Omental fat pad (tissue), 4 donors: ENCODE data around the gene PCDHA8. TPM values are rescaled to one million over a fixed set of nuclear protein-coding genes. Genes with fewer than 3 reads are reported as not detected.
"Not testable (repeated sequence)": the region's sequence is repeated elsewhere in the genome, so short reads cannot be mapped to it uniquely, and the experiment has no call there.

Experiments
- ATAC-seq: fragments of 150-250 bp; one replicate; pipeline ENCODE4 v1.9.1; 2016; ENCODE audit warnings: mild to moderate bottlenecking, moderate library complexity; ENCODE audit not compliant: low FRiP score
- DNase-seq: peaks from one replicate; pipeline ENCODE4 v3.0.0-alpha.2; 2019; ENCODE audit warnings: low spot score
- total RNA-seq, 4 donors: library from RNA; depleted of rRNA; stranded (reverse); fragments of >200 nt; gene quantifications; one replicate each; pipeline ENCODE4 v1.1.0, GENCODE V29; 2016
- TF ChIP-seq, protein P1 (sequence below), 3 donors: fragments of 450-650 bp; IDR thresholded peaks; one replicate each; pipeline ENCODE4 v1.5.1; 2016 to 2017; ENCODE audit warnings: antibody characterized with exemption in 3 of 3, mild to moderate bottlenecking in 3 of 3, moderate library complexity in 2 of 3

PCDHA8 gene
- total RNA-seq, 4 donors from 2014 or later = 0.13 to 0.79 (median 0.35) TPM

DNA sequence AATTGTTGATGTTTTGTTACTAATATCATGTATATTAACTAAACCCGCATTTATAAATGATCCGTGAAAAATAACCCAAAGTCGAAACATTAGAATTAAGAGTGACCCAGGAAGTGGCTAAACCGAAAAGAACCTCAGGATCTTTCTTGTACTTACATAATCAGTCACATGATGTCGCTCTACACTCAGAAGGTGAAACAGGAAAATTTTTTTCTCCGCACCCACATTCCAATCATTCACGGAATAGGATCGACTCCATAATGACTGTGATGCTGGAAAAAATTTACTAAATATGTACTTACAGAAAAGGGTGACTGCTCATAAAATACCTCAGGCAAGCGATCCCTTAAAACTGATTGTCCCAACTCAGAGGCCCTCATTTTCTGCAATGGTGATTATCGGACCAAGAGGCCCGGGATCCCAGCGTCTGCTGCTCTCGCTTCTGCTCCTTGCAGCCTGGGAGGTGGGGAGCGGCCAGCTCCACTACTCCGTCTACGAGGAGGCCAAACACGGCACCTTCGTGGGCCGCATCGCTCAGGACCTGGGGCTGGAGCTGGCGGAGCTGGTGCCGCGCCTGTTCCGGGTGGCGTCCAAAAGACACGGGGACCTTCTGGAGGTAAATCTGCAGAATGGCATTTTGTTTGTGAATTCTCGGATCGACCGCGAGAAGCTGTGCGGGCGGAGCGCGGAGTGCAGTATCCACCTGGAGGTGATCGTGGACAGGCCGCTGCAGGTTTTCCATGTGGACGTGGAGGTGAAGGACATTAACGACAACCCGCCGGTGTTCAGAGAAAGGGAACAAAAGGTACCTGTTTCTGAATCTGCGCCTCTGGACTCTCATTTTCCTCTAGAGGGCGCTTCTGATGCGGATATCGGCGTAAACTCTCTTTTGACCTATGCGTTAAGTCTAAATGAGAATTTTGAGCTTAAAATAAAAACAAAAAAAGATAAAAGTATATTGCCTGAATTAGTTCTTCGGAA, 34.4 kb downstream of the PCDHA8 start, which contains the start of gene PCDHA12:
TSS of gene PCDHA12 (plus strand) at position 224 of the 981 bp plus-strand sequence. CDS start at position 389, 165 bp downstream.
- DNase-seq (no peak), ATAC-seq (no peak)
- TF ChIP-seq, protein P1, sequence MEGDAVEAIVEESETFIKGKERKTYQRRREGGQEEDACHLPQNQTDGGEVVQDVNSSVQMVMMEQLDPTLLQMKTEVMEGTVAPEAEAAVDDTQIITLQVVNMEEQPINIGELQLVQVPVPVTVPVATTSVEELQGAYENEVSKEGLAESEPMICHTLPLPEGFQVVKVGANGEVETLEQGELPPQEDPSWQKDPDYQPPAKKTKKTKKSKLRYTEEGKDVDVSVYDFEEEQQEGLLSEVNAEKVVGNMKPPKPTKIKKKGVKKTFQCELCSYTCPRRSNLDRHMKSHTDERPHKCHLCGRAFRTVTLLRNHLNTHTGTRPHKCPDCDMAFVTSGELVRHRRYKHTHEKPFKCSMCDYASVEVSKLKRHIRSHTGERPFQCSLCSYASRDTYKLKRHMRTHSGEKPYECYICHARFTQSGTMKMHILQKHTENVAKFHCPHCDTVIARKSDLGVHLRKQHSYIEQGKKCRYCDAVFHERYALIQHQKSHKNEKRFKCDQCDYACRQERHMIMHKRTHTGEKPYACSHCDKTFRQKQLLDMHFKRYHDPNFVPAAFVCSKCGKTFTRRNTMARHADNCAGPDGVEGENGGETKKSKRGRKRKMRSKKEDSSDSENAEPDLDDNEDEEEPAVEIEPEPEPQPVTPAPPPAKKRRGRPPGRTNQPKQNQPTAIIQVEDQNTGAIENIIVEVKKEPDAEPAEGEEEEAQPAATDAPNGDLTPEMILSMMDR (IDR thresholded peaks at IDR 0.05) = no peak

DNA sequence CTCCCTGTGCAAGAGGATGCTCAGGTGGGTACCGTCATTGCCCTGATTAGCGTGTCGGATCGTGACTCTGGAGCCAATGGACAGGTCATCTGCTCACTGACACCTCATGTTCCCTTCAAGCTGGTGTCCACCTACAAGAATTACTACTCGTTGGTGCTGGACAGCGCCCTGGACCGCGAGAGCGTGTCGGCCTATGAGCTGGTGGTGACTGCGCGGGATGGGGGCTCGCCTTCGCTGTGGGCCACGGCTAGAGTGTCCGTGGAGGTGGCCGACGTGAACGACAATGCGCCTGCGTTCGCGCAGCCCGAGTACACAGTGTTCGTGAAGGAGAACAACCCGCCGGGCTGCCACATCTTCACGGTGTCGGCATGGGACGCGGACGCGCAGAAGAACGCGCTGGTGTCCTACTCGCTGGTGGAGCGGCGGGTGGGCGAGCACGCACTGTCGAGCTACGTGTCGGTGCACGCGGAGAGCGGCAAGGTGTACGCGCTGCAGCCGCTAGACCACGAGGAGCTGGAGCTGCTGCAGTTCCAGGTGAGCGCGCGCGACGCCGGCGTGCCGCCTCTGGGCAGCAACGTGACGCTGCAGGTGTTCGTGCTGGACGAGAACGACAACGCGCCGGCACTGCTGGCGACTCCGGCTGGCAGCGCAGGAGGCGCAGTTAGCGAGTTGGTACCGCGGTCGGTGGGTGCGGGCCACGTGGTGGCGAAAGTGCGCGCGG, 35.7 kb downstream of the PCDHA8 start:
- not testable (repeated sequence) for ATAC-seq, DNase-seq

GRCh38 chr5:140877262-140877581, 36.2 kb downstream of the PCDHA8 start:
- DNase-seq (no peak), ATAC-seq (peak; percentile 25)
- TF ChIP-seq, protein P1 (IDR thresholded peaks at IDR 0.05) = no peak

DNA sequence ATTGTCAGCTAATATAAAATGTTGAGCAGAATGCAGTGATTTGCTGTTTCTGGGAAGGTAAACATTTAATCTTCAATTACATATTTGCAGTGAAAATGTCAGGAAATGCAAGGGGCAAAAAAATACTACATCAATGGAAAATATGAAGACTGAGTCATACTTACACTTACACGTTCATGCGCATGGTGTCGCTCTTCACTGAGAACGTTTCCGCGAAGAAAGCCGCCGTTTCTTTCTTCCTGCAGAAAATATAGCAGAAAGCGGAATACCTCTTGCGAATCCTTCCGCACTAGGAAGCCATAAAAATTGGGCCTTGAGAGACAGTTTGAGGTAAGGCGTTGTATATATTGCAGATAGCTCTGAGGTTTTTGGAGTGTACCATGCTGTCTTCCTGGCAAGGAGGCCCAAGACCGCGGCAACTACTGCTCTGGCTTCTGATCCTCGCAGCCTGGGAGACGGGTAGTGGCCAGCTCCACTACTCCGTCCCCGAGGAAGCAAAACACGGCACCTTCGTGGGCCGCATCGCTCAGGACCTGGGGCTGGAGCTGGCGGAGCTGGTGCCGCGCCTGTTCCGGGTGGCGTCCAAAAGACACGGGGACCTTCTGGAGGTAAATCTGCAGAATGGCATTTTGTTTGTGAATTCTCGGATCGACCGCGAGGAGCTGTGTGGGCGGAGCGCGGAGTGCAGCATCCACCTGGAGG, 41.1 kb downstream of the PCDHA8 start, which contains the start of gene PCDHA13:
TSS of gene PCDHA13 (plus strand) at position 236 of the 702 bp plus-strand sequence. CDS start at position 381, 145 bp downstream.
- TF ChIP-seq, protein P1 (IDR thresholded peaks at IDR 0.05) = no peak
- peak; percentile 48 for ATAC-seq
- no peak for DNase-seq

DNA sequence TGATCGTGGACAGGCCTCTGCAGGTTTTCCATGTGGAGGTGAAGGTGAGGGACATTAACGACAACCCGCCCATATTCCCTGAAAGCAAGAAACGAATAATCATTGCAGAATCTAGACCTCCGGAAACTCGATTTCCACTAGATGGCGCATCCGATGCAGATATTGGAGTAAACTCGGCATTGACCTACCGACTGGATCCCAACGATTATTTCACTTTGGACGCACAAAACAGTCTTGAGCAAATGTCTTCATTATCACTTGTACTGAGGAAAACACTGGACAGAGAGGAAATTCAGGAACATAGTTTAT, 41.6 kb downstream of the PCDHA8 start:
- DNase-seq (no peak), ATAC-seq (no peak)
- TF ChIP-seq, protein P1 (IDR thresholded peaks at IDR 0.05) = no peak

DNA sequence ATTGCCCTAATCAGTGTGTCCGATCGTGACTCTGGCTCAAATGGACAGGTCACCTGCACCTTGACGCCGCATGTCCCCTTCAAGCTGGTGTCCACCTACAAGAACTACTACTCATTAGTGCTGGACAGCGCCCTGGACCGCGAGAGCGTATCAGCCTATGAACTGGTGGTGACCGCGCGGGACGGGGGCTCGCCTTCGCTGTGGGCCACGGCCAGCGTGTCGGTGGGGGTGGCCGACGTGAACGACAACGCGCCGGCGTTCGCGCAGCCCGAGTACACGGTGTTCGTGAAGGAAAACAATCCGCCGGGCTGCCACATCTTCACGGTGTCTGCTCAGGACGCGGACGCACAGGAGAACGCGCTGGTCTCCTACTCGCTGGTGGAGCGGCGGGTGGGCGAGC, 42.4 kb downstream of the PCDHA8 start:
- no peak for DNase-seq
- TF ChIP-seq, protein P1 (IDR thresholded peaks at IDR 0.05) = no peak
- ATAC-seq = no peak
